SIG-M5 treated with dmso at 0.1 percent for 504 hours (cell line): ENCODE data around the gene TK1.
"Not testable (repeated sequence)": the region's sequence is repeated elsewhere in the genome, so short reads cannot be mapped to it uniquely, and the experiment has no call there.

Source experiments
- DNase-seq: peaks from one replicate; lab custom pipeline; 2025; ENCODE audit not compliant: unreplicated experiment; lab: John Stamatoyannopoulos, UW

The TK1 gene

DNA sequence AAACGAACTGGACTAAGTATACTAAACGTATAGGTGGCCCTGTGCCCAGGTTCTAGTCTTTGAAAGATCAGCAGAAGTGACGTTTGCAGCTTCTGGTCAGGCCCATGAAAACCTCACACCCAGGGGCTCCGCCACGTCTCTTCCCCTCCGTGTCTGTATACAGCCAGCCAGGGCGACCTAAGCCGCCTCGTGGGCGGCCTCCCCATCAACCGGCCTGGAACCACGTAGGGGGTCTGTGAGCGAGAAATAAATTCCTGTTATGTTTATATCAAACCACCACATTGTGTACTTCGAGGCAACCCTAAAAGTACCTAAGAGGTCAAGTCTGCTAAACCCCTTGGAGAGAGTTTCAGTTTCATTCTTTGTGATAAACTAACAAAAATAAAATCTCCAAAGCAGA, 6.8 kb downstream of the TK1 start:
- no peak for DNase-seq

DNA sequence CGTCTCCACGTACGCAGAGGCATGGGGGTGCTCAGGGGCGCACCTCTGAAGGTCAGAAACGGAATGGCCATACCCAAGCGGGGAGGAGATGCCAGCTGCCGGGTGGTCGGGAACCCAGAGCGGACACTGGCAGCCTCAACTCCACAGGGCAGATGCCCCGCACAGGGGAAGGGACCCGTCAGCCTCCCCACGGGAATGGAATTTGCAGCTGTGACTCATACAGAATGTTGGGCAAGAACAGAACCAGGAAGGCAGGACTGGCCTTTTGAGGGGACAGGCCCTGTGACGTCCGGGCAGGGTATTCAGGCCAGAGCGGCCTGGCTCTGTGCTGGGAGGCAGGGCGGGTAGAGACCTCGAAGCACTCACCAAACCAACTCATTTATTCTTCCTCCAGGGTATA, 7.5 kb downstream of the TK1 start:
- no peak for DNase-seq

DNA sequence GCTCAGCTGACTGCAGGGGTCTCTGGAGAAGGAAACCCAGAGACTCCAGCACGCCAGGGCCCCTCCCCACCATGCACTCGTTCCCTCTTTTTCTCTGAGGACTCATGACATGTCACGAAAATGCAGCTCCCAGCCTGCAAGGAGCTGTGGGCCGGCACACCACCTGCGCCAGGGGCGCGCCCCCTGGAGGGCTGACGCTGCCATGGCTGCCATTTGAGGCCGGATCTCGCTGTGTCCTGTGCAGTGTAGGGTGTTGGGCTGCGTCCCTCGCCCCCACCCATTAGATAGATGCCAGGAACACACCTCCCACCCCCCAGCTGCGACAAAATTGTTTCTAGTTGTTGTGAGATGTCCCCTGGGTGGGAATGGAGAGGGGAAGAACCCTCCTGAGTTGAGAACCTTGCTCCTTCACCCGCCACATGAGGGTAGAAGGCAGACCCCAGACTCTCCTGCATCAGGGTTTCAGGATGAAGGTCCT, 10.3 kb downstream of the TK1 start:
- peak; percentile 58 for DNase-seq

DNA sequence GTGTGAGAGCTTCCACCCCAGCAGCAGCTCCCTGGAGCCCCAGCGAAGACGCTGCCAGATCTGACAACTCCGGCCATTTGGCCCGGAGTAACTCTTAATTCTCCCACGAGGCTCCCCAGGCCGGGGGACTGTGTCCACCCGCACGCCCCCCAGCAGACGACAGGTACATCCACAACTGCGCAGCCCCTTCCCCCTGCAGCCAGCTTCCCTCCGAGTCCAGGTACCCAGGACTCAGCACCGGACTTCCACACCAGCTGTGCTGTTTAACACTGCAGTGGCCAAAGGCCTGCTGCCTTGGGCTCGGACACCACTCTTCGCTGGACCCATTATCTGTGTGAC, 11.2 kb downstream of the TK1 start:
- no peak for DNase-seq

DNA sequence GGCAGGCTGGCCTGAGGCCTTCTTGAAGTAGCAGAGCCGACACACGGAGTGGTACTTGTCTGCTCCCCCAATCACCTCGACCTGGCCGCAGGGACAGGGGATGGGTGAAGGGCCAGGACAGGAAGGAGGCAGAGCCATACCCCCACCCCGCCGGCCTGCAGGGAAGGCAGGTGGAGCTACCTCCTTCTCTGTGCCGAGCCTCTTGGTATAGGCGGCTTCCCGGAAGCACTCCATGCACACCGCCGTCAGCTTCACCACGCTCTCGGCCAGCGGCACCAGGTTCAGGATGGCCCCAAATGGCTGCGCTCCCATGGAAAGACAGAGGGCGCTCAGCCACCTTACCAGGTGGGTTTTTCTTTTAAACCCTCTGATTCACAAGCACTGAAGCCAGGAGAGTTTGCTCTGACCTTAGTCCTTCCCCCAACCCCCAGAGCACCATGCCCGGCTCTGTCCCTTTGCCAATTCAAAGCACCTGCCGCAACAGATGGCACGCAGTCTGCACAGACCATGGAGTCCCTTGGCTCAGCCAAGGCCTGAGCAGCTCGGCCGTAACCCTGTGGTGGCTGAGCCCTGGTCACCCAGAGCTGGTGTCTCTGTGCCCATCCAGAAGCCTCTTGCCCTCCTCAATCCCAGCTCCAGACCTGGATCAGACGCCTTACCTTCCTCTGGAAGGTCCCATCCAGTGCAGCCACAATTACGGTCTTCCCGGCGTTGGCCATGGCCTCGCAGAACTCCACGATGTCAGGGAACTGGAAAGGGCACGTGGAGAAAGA, 11.8 kb downstream of the TK1 start:
- DNase-seq = no peak

DNA sequence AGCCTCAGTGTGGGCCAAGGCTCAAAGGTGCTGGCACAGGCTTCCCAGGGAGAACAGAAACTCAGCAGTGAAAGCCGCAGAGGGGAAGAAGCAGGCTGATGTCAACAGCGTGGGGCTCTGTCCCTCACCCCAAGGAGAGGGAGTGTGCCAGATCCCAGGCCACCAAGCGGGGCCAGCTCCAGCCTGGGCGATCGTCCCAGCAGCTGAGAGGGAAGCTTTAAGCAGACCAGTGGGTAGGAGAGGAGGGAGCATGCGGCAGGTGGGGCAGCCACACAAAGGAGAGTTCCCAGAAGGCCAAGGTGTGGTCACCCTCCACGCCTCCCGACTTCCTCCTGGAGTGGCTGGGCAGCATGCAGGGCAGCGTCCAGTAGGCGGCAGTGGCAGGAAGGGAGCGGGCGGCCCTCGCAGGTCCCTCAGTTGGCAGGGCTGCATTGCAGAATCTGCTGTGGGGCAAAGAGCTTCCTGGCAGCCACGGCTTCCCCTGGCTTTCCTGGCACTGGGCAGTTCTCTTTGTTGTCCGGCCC, 12.4 kb downstream of the TK1 start:
- peak; percentile 59 for DNase-seq

DNA sequence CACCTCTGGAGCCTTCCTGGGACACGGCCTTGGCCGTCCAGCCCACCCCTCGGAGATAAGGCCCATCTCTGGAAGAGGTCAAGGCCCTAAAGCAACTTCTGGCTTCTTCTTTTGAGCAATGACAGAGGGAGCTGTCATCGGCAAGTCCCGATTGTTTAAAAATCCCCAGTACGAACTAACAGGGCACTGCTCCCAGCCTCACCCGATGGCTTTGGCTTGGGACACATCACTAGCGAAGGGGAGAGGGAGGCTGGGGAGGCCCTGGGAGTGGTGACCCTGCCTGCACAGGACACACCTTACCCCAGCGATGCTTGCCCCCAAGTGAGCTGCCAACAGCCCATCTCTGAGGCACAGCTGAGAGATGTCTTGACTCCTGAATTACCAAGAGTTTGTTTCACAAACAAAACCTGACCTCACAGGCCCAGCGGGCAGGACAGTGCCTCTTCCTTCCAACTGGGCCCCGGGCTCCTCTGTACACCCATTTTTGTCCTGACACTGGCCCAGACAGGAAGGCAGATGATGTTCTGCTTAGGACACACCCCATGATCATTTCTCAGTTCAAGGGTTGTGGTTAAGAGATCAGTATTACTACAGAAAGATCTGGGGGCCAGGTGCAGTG, 13.6 kb downstream of the TK1 start:
- no peak for DNase-seq

DNA sequence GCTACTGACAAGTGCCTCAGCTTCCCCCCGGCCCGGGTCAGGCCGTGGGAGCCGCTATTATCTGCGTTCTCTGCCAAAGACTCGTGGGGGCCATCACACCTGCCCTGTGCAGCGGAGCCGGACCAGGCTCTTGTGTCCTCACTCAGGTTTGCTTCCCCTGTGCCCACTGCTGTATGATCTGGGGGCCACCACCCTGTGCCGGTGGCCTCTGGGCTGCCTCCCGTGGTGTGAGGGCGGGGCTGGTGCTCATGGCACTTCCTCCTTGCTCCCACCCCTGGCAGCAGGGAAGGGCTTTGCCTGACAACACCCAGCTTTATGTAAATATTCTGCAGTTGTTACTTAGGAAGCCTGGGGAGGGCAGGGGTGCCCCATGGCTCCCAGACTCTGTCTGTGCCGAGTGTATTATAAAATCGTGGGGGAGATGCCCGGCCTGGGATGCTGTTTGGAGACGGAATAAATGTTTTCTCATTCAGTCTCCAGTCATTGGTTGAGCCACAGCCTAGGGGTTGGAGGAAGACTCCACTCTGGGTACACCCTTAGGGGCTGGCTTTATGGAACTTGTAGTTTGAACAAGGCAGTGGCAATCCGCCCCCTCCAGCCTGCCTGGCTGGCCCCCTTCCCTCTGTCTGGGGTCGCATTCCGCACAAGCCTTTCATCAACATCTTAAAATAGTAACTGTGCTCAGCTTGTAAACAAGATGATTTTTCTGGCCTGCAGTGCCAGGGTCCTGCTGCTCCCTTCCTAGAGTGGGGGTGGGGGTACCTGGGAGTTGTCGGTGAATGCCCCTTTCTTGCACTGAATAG, 14.4 kb downstream of the TK1 start:
- peak; percentile 36 for DNase-seq

DNA sequence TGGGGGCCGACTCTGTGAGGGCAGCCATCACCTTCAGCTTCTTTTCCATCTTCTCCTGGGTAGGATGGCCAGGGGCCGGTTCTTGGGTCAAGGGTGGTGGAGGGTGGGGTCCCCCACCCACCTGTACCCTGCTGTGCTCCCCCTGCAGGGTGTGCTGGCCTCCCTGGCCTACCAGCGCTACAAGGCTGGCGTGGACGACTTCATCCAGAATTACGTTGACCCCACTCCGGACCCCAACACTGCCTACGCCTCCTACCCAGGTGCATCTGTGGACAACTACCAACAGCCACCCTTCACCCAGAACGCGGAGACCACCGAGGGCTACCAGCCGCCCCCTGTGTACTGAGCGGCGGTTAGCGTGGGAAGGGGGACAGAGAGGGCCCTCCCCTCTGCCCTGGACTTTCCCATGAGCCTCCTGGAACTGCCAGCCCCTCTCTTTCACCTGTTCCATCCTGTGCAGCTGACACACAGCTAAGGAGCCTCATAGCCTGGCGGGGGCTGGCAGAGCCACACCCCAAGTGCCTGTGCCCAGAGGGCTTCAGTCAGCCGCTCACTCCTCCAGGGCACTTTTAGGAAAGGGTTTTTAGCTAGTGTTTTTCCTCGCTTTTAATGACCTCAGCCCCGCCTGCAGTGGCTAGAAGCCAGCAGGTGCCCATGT, 15.1 kb downstream of the TK1 start:
- not testable (repeated sequence) for DNase-seq

DNA sequence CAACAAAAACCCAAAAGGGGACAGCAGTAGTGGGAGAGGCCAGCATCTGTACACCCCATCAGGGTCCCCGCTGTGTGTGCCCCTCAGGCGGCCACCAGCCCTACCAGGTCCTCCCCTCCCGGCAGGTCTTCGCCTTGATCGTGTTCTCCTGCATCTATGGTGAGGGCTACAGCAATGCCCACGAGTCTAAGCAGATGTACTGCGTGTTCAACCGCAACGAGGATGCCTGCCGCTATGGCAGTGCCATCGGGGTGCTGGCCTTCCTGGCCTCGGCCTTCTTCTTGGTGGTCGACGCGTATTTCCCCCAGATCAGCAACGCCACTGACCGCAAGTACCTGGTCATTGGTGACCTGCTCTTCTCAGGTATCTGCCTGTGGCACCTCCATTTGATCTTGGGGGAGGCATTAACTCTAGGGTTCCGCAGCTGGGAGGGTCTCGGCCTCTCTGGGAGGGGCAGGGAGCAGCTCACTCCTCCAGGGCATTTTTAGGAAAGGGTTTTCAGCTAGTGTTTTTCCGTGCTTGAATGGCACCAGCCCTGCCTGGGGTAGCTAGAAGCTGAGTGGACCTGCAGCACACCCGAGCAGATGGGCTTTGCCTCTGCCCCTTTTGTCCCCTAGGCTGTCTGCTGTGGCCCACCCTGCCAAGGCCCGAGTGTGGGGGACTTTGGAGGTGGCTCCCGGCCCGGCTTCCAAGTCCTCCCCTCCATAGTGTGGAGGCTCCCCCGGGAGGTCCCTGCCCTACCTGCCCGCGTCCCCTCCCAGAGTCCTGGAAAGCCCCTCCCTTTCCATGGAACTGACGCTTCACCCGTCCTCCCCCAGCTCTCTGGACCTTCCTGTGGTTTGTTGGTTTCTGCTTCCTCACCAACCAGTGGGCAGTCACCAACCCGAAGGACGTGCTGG, 15.9 kb downstream of the TK1 start:
- no peak for DNase-seq

DNA sequence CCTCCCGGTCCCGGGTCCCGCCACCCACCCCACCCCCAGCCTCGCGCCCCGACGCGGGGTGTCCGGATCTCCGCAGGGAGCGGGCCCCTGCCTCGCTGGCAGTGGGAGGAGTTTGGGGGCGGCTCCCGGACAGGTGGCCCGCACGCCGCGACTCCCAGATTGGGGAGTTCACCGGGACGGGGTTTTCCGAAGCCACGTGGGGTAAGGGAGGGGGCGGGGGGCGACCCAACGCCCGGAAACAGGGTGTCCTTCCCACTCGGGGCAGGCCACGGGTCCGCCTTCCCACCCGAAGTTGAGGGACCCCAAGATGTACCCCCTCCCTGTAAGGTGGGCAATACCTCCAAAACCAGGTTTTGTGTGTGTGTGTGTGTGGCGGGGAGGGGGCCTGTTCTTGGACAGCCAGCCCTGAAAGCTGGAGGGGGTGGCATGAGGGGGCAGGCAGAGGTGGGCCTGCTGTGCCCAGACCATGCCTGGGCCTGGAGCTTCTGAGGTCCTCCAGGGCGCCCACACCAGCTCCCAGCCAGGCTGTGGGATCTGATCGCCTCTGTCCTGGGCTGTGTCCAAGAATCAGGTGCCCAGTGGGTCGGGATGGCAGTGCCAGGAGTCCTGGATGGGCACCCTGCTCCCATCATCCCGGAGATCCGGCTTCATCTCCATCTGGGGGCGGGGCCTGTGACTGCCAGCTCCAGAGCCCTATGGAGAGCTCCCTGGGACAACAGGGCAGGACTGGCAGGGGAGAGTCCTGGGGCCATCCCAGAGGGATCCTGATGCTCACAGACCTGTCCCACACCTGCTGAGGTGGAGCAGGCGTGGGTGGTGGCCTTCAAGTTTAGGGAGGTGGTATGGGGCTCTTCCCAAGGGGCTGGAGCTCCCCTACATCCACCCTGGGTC, 17.7 kb downstream of the TK1 start:
- DNase-seq = peak; percentile 20

DNA sequence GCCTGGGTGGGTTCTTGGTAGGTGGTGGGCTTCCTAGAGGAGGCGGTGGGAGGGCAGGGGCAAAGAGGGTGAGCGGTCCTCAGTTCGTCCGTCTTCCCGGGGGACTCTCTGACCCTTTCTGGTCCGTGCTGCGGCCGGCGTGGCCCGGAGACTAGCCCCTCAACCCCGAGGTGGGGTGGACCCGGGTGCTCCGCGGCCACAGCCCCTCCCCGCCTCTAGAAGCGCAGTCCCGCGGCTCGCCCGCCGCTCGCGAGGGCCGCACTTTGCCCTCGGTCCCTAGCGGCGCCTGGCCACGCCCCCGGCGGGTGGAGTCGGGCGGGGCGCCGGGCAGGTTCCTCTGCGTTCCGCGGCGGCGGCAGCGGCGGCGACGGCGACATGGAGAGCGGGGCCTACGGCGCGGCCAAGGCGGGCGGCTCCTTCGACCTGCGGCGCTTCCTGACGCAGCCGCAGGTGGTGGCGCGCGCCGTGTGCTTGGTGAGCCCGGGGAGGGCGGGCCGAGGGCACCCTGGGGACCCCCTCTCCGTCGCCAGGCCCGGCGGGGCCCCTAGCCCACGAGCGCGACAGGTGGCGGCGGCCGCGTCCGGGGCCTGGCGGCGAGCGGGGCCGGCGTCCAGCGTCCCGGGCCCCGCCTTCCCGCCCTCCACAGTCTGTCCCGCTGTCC, 18.5 kb downstream of the TK1 start, which contains the start of gene SYNGR2:
Gene SYNGR2, plus strand, starts transcription at position 340 of the 661 bp plus-strand sequence. Its CDS starts 36 bp downstream, at position 376.
- peak; percentile 79 for DNase-seq

DNA sequence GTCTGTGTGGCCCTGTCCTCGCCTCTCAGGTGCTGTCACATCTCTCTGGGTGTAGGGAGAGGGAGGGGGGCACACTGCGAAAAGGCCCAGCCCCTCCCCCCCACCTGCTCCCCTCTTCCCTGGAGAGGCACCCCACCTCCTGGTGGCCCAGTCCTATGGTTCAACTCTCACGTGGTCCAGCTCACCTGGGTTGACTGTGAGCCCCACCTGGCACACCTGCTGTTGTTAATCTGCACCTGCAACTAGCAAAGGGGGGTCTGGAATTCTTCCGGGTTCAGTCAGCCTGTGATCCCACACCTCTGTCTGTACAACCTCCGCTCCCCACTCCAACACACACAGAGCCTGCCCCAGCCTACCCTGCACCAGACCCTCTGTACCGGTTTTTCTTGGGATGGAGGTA, 20.4 kb downstream of the TK1 start:
- DNase-seq = no peak

DNA sequence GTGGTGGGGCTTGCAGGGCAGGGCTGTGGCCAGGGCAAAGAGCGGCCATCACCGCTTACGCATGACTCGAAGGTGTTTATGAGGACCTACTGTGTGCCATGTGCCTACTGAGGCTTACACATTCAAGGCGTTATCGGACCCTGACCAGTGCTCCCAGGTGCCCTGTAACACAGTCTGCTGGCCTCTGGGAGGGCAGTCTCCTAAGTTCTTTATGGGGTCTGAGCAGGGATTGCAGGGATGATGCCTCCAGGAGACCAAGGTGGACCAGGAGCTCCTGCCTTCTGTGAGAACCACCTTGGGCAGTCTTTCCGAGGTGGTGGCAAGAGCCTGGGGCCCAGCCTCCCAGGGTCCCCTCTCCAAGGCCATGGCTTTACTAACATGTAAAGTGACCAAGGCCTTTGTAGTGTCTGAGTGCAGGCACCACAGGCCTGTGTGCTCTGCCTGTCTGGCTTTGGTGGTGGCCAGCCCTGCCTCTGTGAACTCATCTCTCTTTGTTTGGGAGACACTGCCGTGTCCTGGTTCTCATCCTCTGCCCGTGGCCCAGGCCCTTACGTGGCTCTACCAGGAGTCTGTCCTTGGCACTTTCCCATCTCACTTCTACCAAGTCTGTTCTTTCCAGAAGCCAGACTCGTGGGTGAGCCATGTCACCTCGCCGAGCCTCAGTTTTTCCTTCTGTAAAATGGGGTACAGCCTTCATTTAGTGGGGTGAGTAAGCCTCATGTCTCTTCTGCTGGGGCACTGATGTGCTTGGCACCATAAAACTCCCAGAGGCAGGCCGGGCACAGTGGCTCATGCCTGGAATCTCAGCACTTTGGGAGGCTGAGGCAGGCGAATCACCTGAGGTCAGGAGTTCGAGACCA, 21.9 kb downstream of the TK1 start:
- DNase-seq = no peak

DNA sequence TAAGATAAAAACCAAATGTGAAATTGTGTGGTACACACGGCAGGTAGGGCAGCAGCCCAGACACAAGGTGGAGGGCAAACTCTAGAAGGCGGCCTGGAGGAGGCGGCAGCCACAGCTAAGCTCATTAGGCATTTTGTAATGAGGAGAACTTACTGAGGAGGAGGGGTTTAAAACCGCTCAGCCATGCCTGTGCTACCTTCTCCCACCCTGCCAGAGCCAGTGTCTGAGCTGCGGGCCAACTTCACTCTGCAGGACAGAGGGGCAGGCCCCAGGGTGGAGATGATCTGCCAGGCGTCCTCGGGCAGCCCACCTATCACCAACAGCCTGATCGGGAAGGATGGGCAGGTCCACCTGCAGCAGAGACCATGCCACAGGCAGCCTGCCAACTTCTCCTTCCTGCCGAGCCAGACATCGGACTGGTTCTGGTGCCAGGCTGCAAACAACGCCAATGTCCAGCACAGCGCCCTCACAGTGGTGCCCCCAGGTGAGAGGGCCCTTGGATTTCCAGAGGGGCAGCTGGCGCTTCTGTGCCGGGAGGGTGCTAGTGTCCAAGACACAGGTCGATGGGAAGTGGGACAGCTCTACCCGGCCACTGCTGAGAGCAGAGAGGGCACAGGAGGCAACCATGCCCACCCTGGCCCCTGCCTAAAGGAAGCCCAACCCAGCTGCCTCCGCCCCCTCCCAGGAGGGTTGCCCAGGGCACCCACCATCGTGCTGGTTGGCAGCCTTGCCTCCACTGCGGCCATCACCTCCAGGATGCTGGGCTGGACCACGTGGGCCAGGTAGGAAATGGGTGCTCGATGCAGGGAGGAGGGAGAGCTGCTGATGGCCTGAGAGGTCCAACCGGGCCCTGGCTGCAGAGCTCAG, 22.7 kb downstream of the TK1 start:
- DNase-seq = no peak

DNA sequence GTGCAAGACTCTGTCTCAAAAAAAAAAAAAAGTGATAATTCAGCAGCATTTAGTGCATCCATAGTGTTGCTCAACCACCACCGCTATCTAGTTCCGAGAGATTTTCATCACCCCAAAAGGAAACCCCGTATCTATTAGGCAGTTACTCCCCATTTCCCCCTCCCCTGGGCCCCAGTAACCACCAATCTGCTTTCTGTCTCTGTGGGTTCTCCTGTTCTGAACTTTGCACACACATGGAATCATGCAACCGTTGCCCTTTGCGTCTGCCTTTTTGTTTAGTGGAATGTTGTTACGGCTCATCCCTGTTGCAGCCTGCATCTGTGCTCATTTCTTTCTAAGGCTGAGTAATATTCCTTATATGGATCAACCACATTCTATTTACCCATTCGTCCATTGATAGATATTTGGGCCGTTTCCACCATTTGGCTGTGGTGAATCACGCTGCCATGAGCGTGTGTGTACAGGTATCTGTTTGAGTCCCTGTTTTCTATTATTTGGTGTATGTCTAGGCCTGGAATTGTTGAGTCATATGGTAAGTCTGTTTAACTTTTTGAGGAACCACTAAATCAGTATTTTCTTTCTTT, 27.2 kb downstream of the TK1 start:
- peak; percentile 55 for DNase-seq
